Activated B cell treated with CpG ODN at 0.5 μM for 24 hours (primary cell): ENCODE data around the gene SLC6A6. TPM values are rescaled to one million over a fixed set of nuclear protein-coding genes. Genes with fewer than 3 reads are reported as not detected.

Experiments
- ATAC-seq: fragments of 200-7000 bp; cut with Tn5 transposase; one replicate; pipeline ENCODE4 v1.10.0; 2021; ENCODE audit warnings: low read depth, mild to moderate bottlenecking, moderate library complexity
- CTCF ChIA-PET: fragments of 350-600 bp; sonication (Branson Sonifier 250); formaldehyde crosslinking; loops from one replicate; lab custom pipeline; 2021; ENCODE audit warnings: antibody characterized with exemption; lab: Charles Lee
- POLR2A ChIA-PET: fragments of 350-600 bp; sonication (Branson Sonifier 250); formaldehyde crosslinking; loops from one replicate; lab custom pipeline; 2021; ENCODE audit warnings: antibody characterized with exemption; lab: Charles Lee
- DNase-seq: peaks from one replicate; pipeline ENCODE4 v3.0.0; 2022
- H3K27ac Mint-ChIP-seq: one replicate; pipeline ENCODE4 v1.8.0; 2020; ENCODE audit warnings: mixed read lengths
- H3K27me3 Mint-ChIP-seq: one replicate; pipeline ENCODE4 v1.8.0; 2021; ENCODE audit warnings: mixed read lengths
- H3K36me3 Mint-ChIP-seq: one replicate; pipeline ENCODE4 v1.8.0; 2021; ENCODE audit warnings: low read depth, mixed read lengths
- H3K4me1 Mint-ChIP-seq: one replicate; pipeline ENCODE4 v1.8.0; 2021; ENCODE audit warnings: mixed read lengths
- H3K4me3 Mint-ChIP-seq: one replicate; pipeline ENCODE4 v1.8.0; 2020; ENCODE audit warnings: mild to moderate bottlenecking, mixed read lengths
- H3K9me3 Mint-ChIP-seq: one replicate; pipeline ENCODE4 v1.8.0; 2020; ENCODE audit warnings: mixed read lengths
- CTCF ChIP-seq: fragments of 200-600 bp; IDR thresholded peaks from one replicate; pipeline ENCODE4 v1.8.0; 2022; ENCODE audit warnings: antibody characterized with exemption, mild to moderate bottlenecking
- intact Hi-C: fragments of 100-400 bp; cut with micrococcal nuclease; formaldehyde crosslinking; loops from one replicate; pipeline ENCODE4 v1.15.1; 2024
- total RNA-seq: library from RNA; stranded (reverse); gene quantifications from 2 replicates; pipeline ENCODE4 v1.2.3, GENCODE V29; 2022

The SLC6A6 gene
- total RNA-seq, 1 donor from 2014 or later: 67.3 TPM

GRCh38 chr3:14426305-14426620 is 23.9 kb downstream of the SLC6A6 start:
- Mint-ChIP-seq H3K27me3 (no peaks in the 10 kb centered on the region), H3K36me3 (peaks cover 18% of the 10 kb centered on the region), H3K4me1 (peaks cover 95% of the 10 kb centered on the region), H3K9me3 (no peaks in the 10 kb centered on the region), H3K4me3 (peak overlapping the region; percentile 54), H3K27ac (peak overlapping the region; percentile 94)
- DNase-seq (no peak), ATAC-seq (no peak)
- intact Hi-C loops: no loop called here
- no peak for TF ChIP-seq CTCF
- ChIA-PET POLR2A (interaction anchor here (19.0 kb wide), 1 partner anchor 21 kb away, joined by 377 read pairs; the partner anchor contains the start of gene SLC6A6), CTCF (interaction anchor here (0.7 to 1.2 kb wide), 2 partner anchors 21 to 40 kb away, joined by 3 to 4 read pairs; no protein-coding TSS in a partner anchor)

- H3K36me3 Mint-ChIP-seq: peaks cover 4% of the 10 kb centered on the region
- ChIA-PET POLR2A (interaction anchor here (0.6 to 19.0 kb wide), 3 partner anchors 11 to 23 kb away, joined by 3 to 377 read pairs (median 4); partner anchors contain the start of gene SLC6A6), CTCF (no interaction called here)
- peak overlapping the region; percentile 49 for H3K4me3 Mint-ChIP-seq
- ATAC-seq: no peak
- H3K9me3 Mint-ChIP-seq: no peaks in the 10 kb centered on the region
- intact Hi-C loops: no loop called here
- peak overlapping the region; percentile 94 for H3K27ac Mint-ChIP-seq
- no peak for TF ChIP-seq CTCF
- H3K27me3 Mint-ChIP-seq: no peaks in the 10 kb centered on the region
- DNase-seq: peak; percentile 22
- H3K4me1 Mint-ChIP-seq: peaks cover 100% of the 10 kb centered on the region
Measured at GRCh38 chr3:14428087-14429033, 26.0 kb downstream of the SLC6A6 start.

- Mint-ChIP-seq H3K27me3 (no peaks in the 10 kb centered on the region), H3K9me3 (no peaks in the 10 kb centered on the region), H3K4me1 (peaks cover 100% of the 10 kb centered on the region), H3K27ac (peak overlapping the region; percentile 94), H3K4me3 (peak overlapping the region; percentile 49), H3K36me3 (peaks cover 2% of the 10 kb centered on the region)
- ChIA-PET POLR2A (interaction anchor here (0.6 to 19.0 kb wide), 4 partner anchors 11 to 39 kb away, joined by 3 to 377 read pairs (median 4); partner anchors contain the start of gene SLC6A6), CTCF (no interaction called here)
- TF ChIP-seq CTCF: no peak
- no peak for DNase-seq
- no peak for ATAC-seq
- intact Hi-C loops: no loop called here
Measured at GRCh38 chr3:14429237-14429636, 26.8 kb downstream of the SLC6A6 start.

GRCh38 chr3:14429640-14430039 is 27.2 kb downstream of the SLC6A6 start:
- DNase-seq (no peak), ATAC-seq (no peak)
- Mint-ChIP-seq H3K4me3 (peak overlapping the region; percentile 49), H3K9me3 (no peaks in the 10 kb centered on the region), H3K4me1 (peaks cover 100% of the 10 kb centered on the region), H3K36me3 (peaks cover 3% of the 10 kb centered on the region), H3K27ac (peak overlapping the region; percentile 94), H3K27me3 (no peaks in the 10 kb centered on the region)
- ChIA-PET CTCF (no interaction called here), POLR2A (interaction anchor here (0.6 to 19.0 kb wide), 4 partner anchors 11 to 1411 kb away, joined by 3 to 377 read pairs (median 4); partner anchors contain the start of gene SLC6A6)
- no peak for TF ChIP-seq CTCF
- intact Hi-C loops: loop anchor here (5.0 to 10.0 kb wide), 2 partner anchors 625 to 1872 kb away; partner anchors contain the start of gene MKRN2

GRCh38 chr3:14430053-14430452 is 27.6 kb downstream of the SLC6A6 start:
- Mint-ChIP-seq H3K27me3 (no peaks in the 10 kb centered on the region), H3K36me3 (peaks cover 6% of the 10 kb centered on the region), H3K4me1 (peaks cover 100% of the 10 kb centered on the region), H3K4me3 (no peak overlapping the region), H3K27ac (peak overlapping the region; percentile 94), H3K9me3 (no peaks in the 10 kb centered on the region)
- intact Hi-C loops: loop anchor here (5.0 to 10.0 kb wide), 2 partner anchors 625 to 1873 kb away; partner anchors contain the start of gene MKRN2
- CTCF ChIA-PET: interaction anchor here (0.8 to 2.9 kb wide), 2 partner anchors 28 to 169 kb away, joined by 3 to 24 read pairs; partner anchors contain the start of gene SLC6A6
- POLR2A ChIA-PET: interaction anchor here (0.6 to 19.0 kb wide), 4 partner anchors 10 to 1411 kb away, joined by 3 to 377 read pairs (median 4); partner anchors contain the start of gene SLC6A6
- ATAC-seq (no peak), DNase-seq (no peak)
- TF ChIP-seq CTCF: no peak
